ENCODE data around the gene AHCYL2.

- TF ChIP-seq, protein P1, sequence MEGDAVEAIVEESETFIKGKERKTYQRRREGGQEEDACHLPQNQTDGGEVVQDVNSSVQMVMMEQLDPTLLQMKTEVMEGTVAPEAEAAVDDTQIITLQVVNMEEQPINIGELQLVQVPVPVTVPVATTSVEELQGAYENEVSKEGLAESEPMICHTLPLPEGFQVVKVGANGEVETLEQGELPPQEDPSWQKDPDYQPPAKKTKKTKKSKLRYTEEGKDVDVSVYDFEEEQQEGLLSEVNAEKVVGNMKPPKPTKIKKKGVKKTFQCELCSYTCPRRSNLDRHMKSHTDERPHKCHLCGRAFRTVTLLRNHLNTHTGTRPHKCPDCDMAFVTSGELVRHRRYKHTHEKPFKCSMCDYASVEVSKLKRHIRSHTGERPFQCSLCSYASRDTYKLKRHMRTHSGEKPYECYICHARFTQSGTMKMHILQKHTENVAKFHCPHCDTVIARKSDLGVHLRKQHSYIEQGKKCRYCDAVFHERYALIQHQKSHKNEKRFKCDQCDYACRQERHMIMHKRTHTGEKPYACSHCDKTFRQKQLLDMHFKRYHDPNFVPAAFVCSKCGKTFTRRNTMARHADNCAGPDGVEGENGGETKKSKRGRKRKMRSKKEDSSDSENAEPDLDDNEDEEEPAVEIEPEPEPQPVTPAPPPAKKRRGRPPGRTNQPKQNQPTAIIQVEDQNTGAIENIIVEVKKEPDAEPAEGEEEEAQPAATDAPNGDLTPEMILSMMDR (IDR thresholded peaks at IDR 0.05; ENCODE audit: low read depth, low read length, missing input control): no peak
- TF ChIP-seq FOXA1 (IDR thresholded peaks at IDR 0.05) (no peak), RAD21 (IDR thresholded peaks at IDR 0.05) (no peak), ATF3 (IDR thresholded peaks at IDR 0.05) (no peak), GABPA (IDR thresholded peaks at IDR 0.05 in 1 of 2, conservative IDR thresholded peaks at IDR 0.05 in 1 of 2) (no peak), YY1 (IDR thresholded peaks at IDR 0.05) (no peak), JUND (IDR thresholded peaks at IDR 0.05) (no peak)
- TF ChIP-seq, protein P2, sequence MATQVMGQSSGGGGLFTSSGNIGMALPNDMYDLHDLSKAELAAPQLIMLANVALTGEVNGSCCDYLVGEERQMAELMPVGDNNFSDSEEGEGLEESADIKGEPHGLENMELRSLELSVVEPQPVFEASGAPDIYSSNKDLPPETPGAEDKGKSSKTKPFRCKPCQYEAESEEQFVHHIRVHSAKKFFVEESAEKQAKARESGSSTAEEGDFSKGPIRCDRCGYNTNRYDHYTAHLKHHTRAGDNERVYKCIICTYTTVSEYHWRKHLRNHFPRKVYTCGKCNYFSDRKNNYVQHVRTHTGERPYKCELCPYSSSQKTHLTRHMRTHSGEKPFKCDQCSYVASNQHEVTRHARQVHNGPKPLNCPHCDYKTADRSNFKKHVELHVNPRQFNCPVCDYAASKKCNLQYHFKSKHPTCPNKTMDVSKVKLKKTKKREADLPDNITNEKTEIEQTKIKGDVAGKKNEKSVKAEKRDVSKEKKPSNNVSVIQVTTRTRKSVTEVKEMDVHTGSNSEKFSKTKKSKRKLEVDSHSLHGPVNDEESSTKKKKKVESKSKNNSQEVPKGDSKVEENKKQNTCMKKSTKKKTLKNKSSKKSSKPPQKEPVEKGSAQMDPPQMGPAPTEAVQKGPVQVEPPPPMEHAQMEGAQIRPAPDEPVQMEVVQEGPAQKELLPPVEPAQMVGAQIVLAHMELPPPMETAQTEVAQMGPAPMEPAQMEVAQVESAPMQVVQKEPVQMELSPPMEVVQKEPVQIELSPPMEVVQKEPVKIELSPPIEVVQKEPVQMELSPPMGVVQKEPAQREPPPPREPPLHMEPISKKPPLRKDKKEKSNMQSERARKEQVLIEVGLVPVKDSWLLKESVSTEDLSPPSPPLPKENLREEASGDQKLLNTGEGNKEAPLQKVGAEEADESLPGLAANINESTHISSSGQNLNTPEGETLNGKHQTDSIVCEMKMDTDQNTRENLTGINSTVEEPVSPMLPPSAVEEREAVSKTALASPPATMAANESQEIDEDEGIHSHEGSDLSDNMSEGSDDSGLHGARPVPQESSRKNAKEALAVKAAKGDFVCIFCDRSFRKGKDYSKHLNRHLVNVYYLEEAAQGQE (IDR thresholded peaks at IDR 0.05): no peak
These were observed 54.9 kb downstream of the AHCYL2 start for GRCh38 chr7:129279757-129280156.
